Measurements from ENCODE around the gene FGFR2. TPM values are rescaled to one million over a fixed set of nuclear protein-coding genes. Genes with fewer than 3 reads are reported as not detected.

FGFR2 gene
- total RNA-seq, 2 experiments from 2014 or later: not detected

GRCh38 chr10:121608469-121609190 lies 10.4 kb upstream of the FGFR2 start:
- no peaks in the 10 kb centered on the region for H3K9me2 ChIP-seq (ENCODE audit: insufficient read depth, low read length)
- POLR2A ChIA-PET: interaction anchor here (0.6 kb wide), 1 partner anchor 555 kb away, joined by 3 read pairs; no protein-coding TSS in a partner anchor
- TF ChIP-seq CTCF (conservative IDR thresholded peaks at IDR 0.05; ENCODE audit: low read length) (peak; percentile 82), EZH2phosphoT487 (IDR thresholded peaks at IDR 0.05; ENCODE audit: borderline replicate concordance, low read depth, low read length) (no peak)
- no peaks in the 10 kb centered on the region for H3K9me3 ChIP-seq (ENCODE audit: low read length)
- H3K79me2 ChIP-seq (ENCODE audit: insufficient read depth, low read depth, low read length): no peaks in the 10 kb centered on the region
- no peak overlapping the region for H3K4me2 ChIP-seq (ENCODE audit: low read length)
- CTCF ChIA-PET (ENCODE audit: unreplicated experiment): no interaction called here
- no peaks in the 10 kb centered on the region for H4K20me1 ChIP-seq (ENCODE audit: insufficient read depth, low read length)
- intact Hi-C loops (cut with micrococcal nuclease; ENCODE audit: unreplicated experiment): loop anchor here (5.0 kb wide), 1 partner anchor 666 kb away; no protein-coding TSS in a partner anchor
- no peaks in the 10 kb centered on the region for H3K36me3 ChIP-seq (ENCODE audit: insufficient read depth, low read length)
- DNase-seq (ENCODE audit: low spot score): peak; percentile 26
- H3K27ac ChIP-seq (ENCODE audit: low read depth, low read length, poor library complexity, severe bottlenecking): no peak overlapping the region
- no peaks in the 10 kb centered on the region for H3K4me1 ChIP-seq (ENCODE audit: insufficient read depth, low read length, poor library complexity, severe bottlenecking)
- BruUV-seq (replicated peaks): no TSS peak
- no peak overlapping the region for H2AFZ ChIP-seq (ENCODE audit: low read length)
- H3K4me3 ChIP-seq (ENCODE audit: low read depth, low read length, poor library complexity, severe bottlenecking): no peak overlapping the region

- Histone ChIP-seq H2AFZ (ENCODE audit: low read length) (no peak overlapping the region), H3K36me3 (ENCODE audit: insufficient read depth, low read length) (no peaks in the 10 kb centered on the region), H3K9me2 (ENCODE audit: insufficient read depth, low read length) (no peaks in the 10 kb centered on the region), H3K9me3 (ENCODE audit: low read length) (no peaks in the 10 kb centered on the region), H3K4me2 (ENCODE audit: low read length) (no peak overlapping the region), H3K4me1 (ENCODE audit: insufficient read depth, low read length, poor library complexity, severe bottlenecking) (no peaks in the 10 kb centered on the region), H3K4me3 (ENCODE audit: low read depth, low read length, poor library complexity, severe bottlenecking) (no peak overlapping the region), H4K20me1 (ENCODE audit: insufficient read depth, low read length) (no peaks in the 10 kb centered on the region), H3K79me2 (ENCODE audit: insufficient read depth, low read depth, low read length) (no peaks in the 10 kb centered on the region), H3K27ac (ENCODE audit: low read depth, low read length, poor library complexity, severe bottlenecking) (no peak overlapping the region)
- intact Hi-C loops (cut with micrococcal nuclease; ENCODE audit: unreplicated experiment): loop anchor here (5.0 kb wide), 1 partner anchor 665 kb away; no protein-coding TSS in a partner anchor
- ChIA-PET POLR2A (no interaction called here), CTCF (ENCODE audit: unreplicated experiment) (no interaction called here)
- BruUV-seq (replicated peaks): no TSS peak
- no peak for DNase-seq (ENCODE audit: low spot score)
- no peak for TF ChIP-seq CTCF (conservative IDR thresholded peaks at IDR 0.05; ENCODE audit: low read length)
- TF ChIP-seq EZH2phosphoT487 (IDR thresholded peaks at IDR 0.05; ENCODE audit: borderline replicate concordance, low read depth, low read length): no peak
Observed at GRCh38 chr10:121607310-121608055, 9.2 kb upstream of the FGFR2 start.

All from OCI-LY7 (cell line).